ENCODE results near the gene HPDL. TPM values are rescaled to one million over a fixed set of nuclear protein-coding genes. Genes with fewer than 3 reads are reported as not detected.
A peak's percentile ranks its signal among the peaks of the same experiment; 100 is the strongest.

The HPDL gene
- total and polyA plus RNA-seq, 10 of the 15 experiments (the other 5 are each of a cell fraction or from before 2014, with no cell fraction given) = 1.3 to 75.5 (median 31.8) TPM

DNA sequence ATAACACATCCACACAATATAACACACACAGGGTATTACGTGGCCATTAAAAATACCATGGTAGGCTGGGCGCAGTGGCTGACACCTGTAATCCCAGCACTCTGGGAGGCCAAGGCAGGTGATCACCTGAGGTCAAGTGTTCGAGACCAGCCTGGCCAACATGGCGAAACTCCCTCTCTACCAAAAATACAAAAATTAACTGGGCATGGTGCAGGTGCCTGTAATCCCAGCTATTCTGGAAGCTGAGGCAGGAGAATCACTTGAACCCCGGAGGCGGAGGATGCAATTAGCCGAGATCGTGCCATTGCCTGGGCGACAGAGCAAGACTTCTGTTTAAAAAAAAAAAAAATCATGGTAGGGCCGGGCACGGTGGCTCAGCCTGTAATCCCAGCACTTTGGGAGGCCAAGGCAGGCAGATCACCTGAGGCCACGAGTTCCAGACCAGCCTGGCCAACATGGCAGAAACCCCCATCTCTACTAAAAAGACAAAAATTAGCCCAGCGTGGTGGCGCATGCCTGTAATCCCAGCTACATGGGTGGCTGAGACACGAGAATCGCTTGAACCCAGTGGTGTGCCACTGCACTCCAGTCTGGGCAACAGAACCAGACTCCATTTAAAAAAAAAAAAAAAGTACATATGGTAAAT is 24.1 kb upstream of the HPDL start:
- DNase-seq (ENCODE audit: low read depth, low spot score) (no peak), FAIRE-seq (no peak), ATAC-seq (no peak)
- 90% methylated on average over 16 of the region's 16 CpGs for WGBS (ENCODE audit: insufficient coverage, insufficient replicate concordance, low lambda C conversion rate, missing lambda C conversion rate)
- ChIA-PET SMC1A (ENCODE audit: uncharacterized antibody, unreplicated experiment) (interaction anchor here (0.7 to 9.2 kb wide), 15 partner anchors 9 to 585 kb away, joined by 3 to 284 read pairs (median 5); partner anchors contain the start of genes HECTD3, MUTYH, TESK2 and TOE1), CTCF (interaction anchor here (0.7 to 10.7 kb wide), 19 partner anchors 10 to 581 kb away, joined by 3 to 252 read pairs (median 4); partner anchors contain the start of genes HECTD3, MUTYH, RNU5D-1 and TESK2), RAD21 (ENCODE audit: unreplicated experiment) (interaction anchor here (0.6 to 10.1 kb wide), 16 partner anchors 26 to 627 kb away, joined by 3 to 313 read pairs (median 6); partner anchors contain the start of genes CCDC163, HECTD3, MMACHC and MUTYH), POLR2A (interaction anchor here (0.7 to 6.4 kb wide), 16 partner anchors 10 to 574 kb away, joined by 3 to 98 read pairs (median 6); partner anchors contain the start of genes BTBD19, CCDC163, HECTD3 and MMACHC)
- Histone ChIP-seq H3K9ac (ENCODE audit: control insufficient read depth, insufficient read depth, low read length) (peak overlapping the region; percentile 80), H3K4me3 (peak overlapping the region; percentile 86), H3K4me2 (ENCODE audit: control insufficient read depth, insufficient read depth) (peak overlapping the region; percentile 51), H3K36me3 (ENCODE audit: control insufficient read depth in 2 of 2, insufficient read depth in 2 of 2, low read length in 1 of 2) (no peaks in the 10 kb centered on the region), H2AFZ (ENCODE audit: control insufficient read depth, low read depth, low read length) (no peak overlapping the region), H3K79me2 (ENCODE audit: control insufficient read depth, insufficient read depth, low read length) (peaks cover 7% of the 10 kb centered on the region), H4K20me1 (ENCODE audit: control insufficient read depth, insufficient read depth) (no peaks in the 10 kb centered on the region), H3K9me3 (replicated peaks; ENCODE audit: control insufficient read depth, insufficient read depth, low read length) (no peaks in the 10 kb centered on the region), H3K27ac (ENCODE audit: control insufficient read depth, insufficient read depth) (peak overlapping the region; percentile 78; the same call in 1 of the 2 replicates), H3K27me3 (replicated peaks in 1 of 2; ENCODE audit: control insufficient read depth in 2 of 2, insufficient read depth in 2 of 2, low read length in 1 of 2) (no peaks in the 10 kb centered on the region), H3K4me1 (ENCODE audit: control insufficient read depth, insufficient read depth, low read length) (peaks cover 18% of the 10 kb centered on the region)
- TF ChIP-seq, protein P1, sequence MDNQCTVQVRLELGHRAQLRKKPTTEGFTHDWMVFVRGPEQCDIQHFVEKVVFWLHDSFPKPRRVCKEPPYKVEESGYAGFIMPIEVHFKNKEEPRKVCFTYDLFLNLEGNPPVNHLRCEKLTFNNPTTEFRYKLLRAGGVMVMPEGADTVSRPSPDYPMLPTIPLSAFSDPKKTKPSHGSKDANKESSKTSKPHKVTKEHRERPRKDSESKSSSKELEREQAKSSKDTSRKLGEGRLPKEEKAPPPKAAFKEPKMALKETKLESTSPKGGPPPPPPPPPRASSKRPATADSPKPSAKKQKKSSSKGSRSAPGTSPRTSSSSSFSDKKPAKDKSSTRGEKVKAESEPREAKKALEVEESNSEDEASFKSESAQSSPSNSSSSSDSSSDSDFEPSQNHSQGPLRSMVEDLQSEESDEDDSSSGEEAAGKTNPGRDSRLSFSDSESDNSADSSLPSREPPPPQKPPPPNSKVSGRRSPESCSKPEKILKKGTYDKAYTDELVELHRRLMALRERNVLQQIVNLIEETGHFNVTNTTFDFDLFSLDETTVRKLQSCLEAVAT (IDR thresholded peaks at IDR 0.05) = 0 out of 2 replicates have a peak, but pooled peaks have one; percentile 37
- TF ChIP-seq RB1 (IDR thresholded peaks at IDR 0.05; ENCODE audit: borderline replicate concordance) = no peak
- TF ChIP-seq ZBED1 (IDR thresholded peaks at IDR 0.05; ENCODE audit: borderline replicate concordance) = no peak
- TF ChIP-seq POU2F2 (IDR thresholded peaks at IDR 0.05; ENCODE audit: borderline replicate concordance, low read depth, low read length) = no peak
- TF ChIP-seq, protein P2, sequence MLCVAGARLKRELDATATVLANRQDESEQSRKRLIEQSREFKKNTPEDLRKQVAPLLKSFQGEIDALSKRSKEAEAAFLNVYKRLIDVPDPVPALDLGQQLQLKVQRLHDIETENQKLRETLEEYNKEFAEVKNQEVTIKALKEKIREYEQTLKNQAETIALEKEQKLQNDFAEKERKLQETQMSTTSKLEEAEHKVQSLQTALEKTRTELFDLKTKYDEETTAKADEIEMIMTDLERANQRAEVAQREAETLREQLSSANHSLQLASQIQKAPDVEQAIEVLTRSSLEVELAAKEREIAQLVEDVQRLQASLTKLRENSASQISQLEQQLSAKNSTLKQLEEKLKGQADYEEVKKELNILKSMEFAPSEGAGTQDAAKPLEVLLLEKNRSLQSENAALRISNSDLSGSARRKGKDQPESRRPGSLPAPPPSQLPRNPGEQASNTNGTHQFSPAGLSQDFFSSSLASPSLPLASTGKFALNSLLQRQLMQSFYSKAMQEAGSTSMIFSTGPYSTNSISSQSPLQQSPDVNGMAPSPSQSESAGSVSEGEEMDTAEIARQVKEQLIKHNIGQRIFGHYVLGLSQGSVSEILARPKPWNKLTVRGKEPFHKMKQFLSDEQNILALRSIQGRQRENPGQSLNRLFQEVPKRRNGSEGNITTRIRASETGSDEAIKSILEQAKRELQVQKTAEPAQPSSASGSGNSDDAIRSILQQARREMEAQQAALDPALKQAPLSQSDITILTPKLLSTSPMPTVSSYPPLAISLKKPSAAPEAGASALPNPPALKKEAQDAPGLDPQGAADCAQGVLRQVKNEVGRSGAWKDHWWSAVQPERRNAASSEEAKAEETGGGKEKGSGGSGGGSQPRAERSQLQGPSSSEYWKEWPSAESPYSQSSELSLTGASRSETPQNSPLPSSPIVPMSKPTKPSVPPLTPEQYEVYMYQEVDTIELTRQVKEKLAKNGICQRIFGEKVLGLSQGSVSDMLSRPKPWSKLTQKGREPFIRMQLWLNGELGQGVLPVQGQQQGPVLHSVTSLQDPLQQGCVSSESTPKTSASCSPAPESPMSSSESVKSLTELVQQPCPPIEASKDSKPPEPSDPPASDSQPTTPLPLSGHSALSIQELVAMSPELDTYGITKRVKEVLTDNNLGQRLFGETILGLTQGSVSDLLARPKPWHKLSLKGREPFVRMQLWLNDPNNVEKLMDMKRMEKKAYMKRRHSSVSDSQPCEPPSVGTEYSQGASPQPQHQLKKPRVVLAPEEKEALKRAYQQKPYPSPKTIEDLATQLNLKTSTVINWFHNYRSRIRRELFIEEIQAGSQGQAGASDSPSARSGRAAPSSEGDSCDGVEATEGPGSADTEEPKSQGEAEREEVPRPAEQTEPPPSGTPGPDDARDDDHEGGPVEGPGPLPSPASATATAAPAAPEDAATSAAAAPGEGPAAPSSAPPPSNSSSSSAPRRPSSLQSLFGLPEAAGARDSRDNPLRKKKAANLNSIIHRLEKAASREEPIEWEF (IDR thresholded peaks at IDR 0.05; ENCODE audit: insufficient replicate concordance, low read depth, low read length) = no peak
- TF ChIP-seq CHD1 (IDR thresholded peaks at IDR 0.05; ENCODE audit: low read depth, low read length) = no peak
- no peak for TF ChIP-seq GABPA (IDR thresholded peaks at IDR 0.05; ENCODE audit: low read depth)
- in situ Hi-C loops (cut with MboI) (loop anchor here (5.0 kb wide), 3 partner anchors 290 to 585 kb away; partner anchors contain the start of genes HECTD3 and UROD), intact Hi-C loops (cut with micrococcal nuclease; ENCODE audit: unreplicated experiment) (loop anchor here (5.0 kb wide), 2 partner anchors 510 to 575 kb away; no protein-coding TSS in a partner anchor)
- BruUV-seq (replicated peaks) = no TSS peak
